Neural cell (in vitro differentiated cells): Measurements from ENCODE around the gene ZNF24. TPM values are rescaled to one million over a fixed set of nuclear protein-coding genes. Genes with fewer than 3 reads are reported as not detected.

Experiments used
- H2AFZ ChIP-seq: fragments of 200-600, 300-800 bp; sonication (generic), shearing (Covaris generic); 2 replicates; pipeline ENCODE4 v1.6.0; 2014; ENCODE audit warnings: low read depth, mild to moderate bottlenecking, antibody characterized with exemption, low read length, moderate library complexity
- H3F3A ChIP-seq: fragments of 200-600 bp; shearing (Covaris generic); 2 replicates; pipeline ENCODE4 v1.6.1; 2016; ENCODE audit warnings: mild to moderate bottlenecking, moderate library complexity, mixed read lengths, antibody characterized with exemption, low read length; ENCODE audit not compliant: insufficient read depth, poor library complexity, severe bottlenecking
- H3K27ac ChIP-seq: fragments of 200-600, 300-800 bp; sonication (generic), shearing (Covaris generic); 2 replicates; pipeline ENCODE4 v1.5.1; 2014; ENCODE audit warnings: mild to moderate bottlenecking, low read length, moderate library complexity
- H3K27me3 ChIP-seq: fragments of 300-800, 200-600 bp; sonication (generic), shearing (Covaris generic); 2 replicates; pipeline ENCODE4 v1.6.0; 2014; ENCODE audit warnings: mild to moderate bottlenecking, low read depth, low read length, moderate library complexity; ENCODE audit not compliant: insufficient read depth
- H3K36me3 ChIP-seq: fragments of 300-800, 200-600 bp; sonication (generic), shearing (Covaris generic); 2 replicates; pipeline ENCODE4 v1.5.1; 2014; ENCODE audit warnings: mild to moderate bottlenecking, antibody characterized with exemption, low read length, moderate library complexity; ENCODE audit not compliant: insufficient read depth
- H3K4me2 ChIP-seq: fragments of 300-800, 200-600 bp; sonication (generic), shearing (Covaris generic); 2 replicates; pipeline ENCODE4 v1.6.0; 2014; ENCODE audit warnings: mild to moderate bottlenecking, low read length
- H3K4me3 ChIP-seq: fragments of 300-800, 200-600 bp; sonication (generic), shearing (Covaris generic); 2 replicates; pipeline ENCODE4 v1.5.1; 2014; ENCODE audit warnings: mild to moderate bottlenecking, low read length, moderate library complexity
- H3K79me2 ChIP-seq: fragments of 200-600 bp; shearing (Covaris generic); replicated peaks from 2 replicates; pipeline ENCODE4 v1.6.0; 2014; ENCODE audit warnings: mild to moderate bottlenecking, low read length, moderate library complexity; ENCODE audit not compliant: insufficient read depth
- H3K9ac ChIP-seq: fragments of 300-800, 200-600 bp; sonication (generic), shearing (Covaris generic); 2 replicates; pipeline ENCODE4 v1.6.1; 2016; ENCODE audit warnings: mild to moderate bottlenecking, low read length, mixed read lengths
- H3K9me2 ChIP-seq: fragments of 200-600 bp; shearing (Covaris generic); 2 replicates; pipeline ENCODE4 v1.6.1; 2016; ENCODE audit warnings: mild to moderate bottlenecking, low read length, mixed read lengths; ENCODE audit not compliant: insufficient read depth
- H3K9me3 ChIP-seq: fragments of 200-600, 300-800 bp; sonication (generic), shearing (Covaris generic); 2 replicates; pipeline ENCODE4 v1.6.1; 2016; ENCODE audit warnings: mild to moderate bottlenecking, mixed run types, low read length, moderate library complexity, mixed read lengths
- H4K20me1 ChIP-seq: fragments of 200-600 bp; shearing (Covaris generic); 2 replicates; pipeline ENCODE4 v1.6.1; 2016; ENCODE audit warnings: mild to moderate bottlenecking, mixed run types; ENCODE audit not compliant: insufficient read depth
- CTCF ChIP-seq: fragments of 450-650 bp; IDR thresholded peaks from 2 replicates; pipeline ENCODE4 v1.5.1; 2014; ENCODE audit warnings: antibody characterized with exemption, mild to moderate bottlenecking, moderate library complexity; ENCODE audit not compliant: poor library complexity, severe bottlenecking
- EP300 ChIP-seq: fragments of 450-650 bp; conservative IDR thresholded peaks from 2 replicates; pipeline ENCODE4 v1.6.1; 2014; ENCODE audit warnings: antibody characterized with exemption, mild to moderate bottlenecking, moderate library complexity; ENCODE audit not compliant: poor library complexity, severe bottlenecking
- EZH2 ChIP-seq: fragments of 200-600, 300-800 bp; shearing (Covaris generic), sonication (generic); IDR thresholded peaks from 2 replicates; pipeline ENCODE4 v1.6.1; 2014; ENCODE audit warnings: antibody characterized with exemption, low read length, borderline replicate concordance, mild to moderate bottlenecking; ENCODE audit not compliant: insufficient read depth, poor library complexity, severe bottlenecking
- MXI1 ChIP-seq: fragments of 450-650 bp; conservative IDR thresholded peaks from 2 replicates; pipeline ENCODE4 v1.6.1; 2014; ENCODE audit warnings: antibody characterized with exemption, mild to moderate bottlenecking; ENCODE audit not compliant: poor library complexity, severe bottlenecking
- POLR2AphosphoS5 ChIP-seq: IDR thresholded peaks from 2 replicates; pipeline ENCODE4 v1.6.1; 2012
- RAD21 ChIP-seq: fragments of 450-650 bp; conservative IDR thresholded peaks from 2 replicates; pipeline ENCODE4 v1.6.1; 2014; ENCODE audit warnings: antibody characterized with exemption, mild to moderate bottlenecking, moderate library complexity
- SMC3 ChIP-seq: fragments of 450-650 bp; conservative IDR thresholded peaks from 2 replicates; pipeline ENCODE4 v1.6.1; 2014; ENCODE audit warnings: antibody characterized with exemption, mild to moderate bottlenecking, moderate library complexity; ENCODE audit not compliant: poor library complexity
- TAF1 ChIP-seq: IDR thresholded peaks from 2 replicates; pipeline ENCODE4 v1.6.1; 2012; ENCODE audit warnings: low read depth
- polyA plus RNA-seq: library from polyadenylated mRNA; depleted of rRNA; stranded (reverse); fragments of >200 nt; gene quantifications from 2 replicates; pipeline ENCODE4 v1.2.3, GENCODE V29; 2014
- TF ChIP-seq, protein P1 (sequence below): IDR thresholded peaks from 2 replicates; pipeline ENCODE4 v1.6.1; 2012; ENCODE audit warnings: borderline replicate concordance

The ZNF24 gene
- polyA plus RNA-seq, 1 donor from 2014 or later: 46.3 TPM

- no peak overlapping the region for H3K9ac ChIP-seq
- no peaks in the 10 kb centered on the region for H3K27me3 ChIP-seq
- no peak overlapping the region for H3K27ac ChIP-seq
- no peak overlapping the region for H3K4me2 ChIP-seq
- no peak overlapping the region for H2AFZ ChIP-seq
- no peaks in the 10 kb centered on the region for H4K20me1 ChIP-seq
- TF ChIP-seq RAD21 (no peak), EP300 (no peak), CTCF (no peak), MXI1 (no peak), EZH2 (no peak), POLR2AphosphoS5 (no peak), TAF1 (no peak), SMC3 (no peak)
- TF ChIP-seq, protein P1, sequence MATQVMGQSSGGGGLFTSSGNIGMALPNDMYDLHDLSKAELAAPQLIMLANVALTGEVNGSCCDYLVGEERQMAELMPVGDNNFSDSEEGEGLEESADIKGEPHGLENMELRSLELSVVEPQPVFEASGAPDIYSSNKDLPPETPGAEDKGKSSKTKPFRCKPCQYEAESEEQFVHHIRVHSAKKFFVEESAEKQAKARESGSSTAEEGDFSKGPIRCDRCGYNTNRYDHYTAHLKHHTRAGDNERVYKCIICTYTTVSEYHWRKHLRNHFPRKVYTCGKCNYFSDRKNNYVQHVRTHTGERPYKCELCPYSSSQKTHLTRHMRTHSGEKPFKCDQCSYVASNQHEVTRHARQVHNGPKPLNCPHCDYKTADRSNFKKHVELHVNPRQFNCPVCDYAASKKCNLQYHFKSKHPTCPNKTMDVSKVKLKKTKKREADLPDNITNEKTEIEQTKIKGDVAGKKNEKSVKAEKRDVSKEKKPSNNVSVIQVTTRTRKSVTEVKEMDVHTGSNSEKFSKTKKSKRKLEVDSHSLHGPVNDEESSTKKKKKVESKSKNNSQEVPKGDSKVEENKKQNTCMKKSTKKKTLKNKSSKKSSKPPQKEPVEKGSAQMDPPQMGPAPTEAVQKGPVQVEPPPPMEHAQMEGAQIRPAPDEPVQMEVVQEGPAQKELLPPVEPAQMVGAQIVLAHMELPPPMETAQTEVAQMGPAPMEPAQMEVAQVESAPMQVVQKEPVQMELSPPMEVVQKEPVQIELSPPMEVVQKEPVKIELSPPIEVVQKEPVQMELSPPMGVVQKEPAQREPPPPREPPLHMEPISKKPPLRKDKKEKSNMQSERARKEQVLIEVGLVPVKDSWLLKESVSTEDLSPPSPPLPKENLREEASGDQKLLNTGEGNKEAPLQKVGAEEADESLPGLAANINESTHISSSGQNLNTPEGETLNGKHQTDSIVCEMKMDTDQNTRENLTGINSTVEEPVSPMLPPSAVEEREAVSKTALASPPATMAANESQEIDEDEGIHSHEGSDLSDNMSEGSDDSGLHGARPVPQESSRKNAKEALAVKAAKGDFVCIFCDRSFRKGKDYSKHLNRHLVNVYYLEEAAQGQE: no peak
- no peak overlapping the region for H3K4me3 ChIP-seq
- no peaks in the 10 kb centered on the region for H3F3A ChIP-seq
- H3K9me2 ChIP-seq: no peaks in the 10 kb centered on the region
- no peaks in the 10 kb centered on the region for H3K36me3 ChIP-seq
- H3K79me2 ChIP-seq: no peaks in the 10 kb centered on the region
- H3K9me3 ChIP-seq: no peaks in the 10 kb centered on the region
Measured at GRCh38 chr18:35371412-35372195, 27.4 kb upstream of the ZNF24 start.

- Histone ChIP-seq H3K9me3 (no peaks in the 10 kb centered on the region), H4K20me1 (no peaks in the 10 kb centered on the region), H3K9me2 (no peaks in the 10 kb centered on the region), H3K4me3 (no peak overlapping the region), H3K4me2 (no peak overlapping the region), H3K27me3 (no peaks in the 10 kb centered on the region), H3F3A (no peaks in the 10 kb centered on the region), H2AFZ (no peak overlapping the region), H3K9ac (no peak overlapping the region), H3K27ac (no peak overlapping the region), H3K79me2 (no peaks in the 10 kb centered on the region), H3K36me3 (no peaks in the 10 kb centered on the region)
- TF ChIP-seq EP300 (no peak), CTCF (no peak), RAD21 (no peak), MXI1 (no peak), TAF1 (no peak), EZH2 (no peak), SMC3 (no peak), POLR2AphosphoS5 (no peak)
- TF ChIP-seq, protein P1: no peak
Measured at GRCh38 chr18:35369126-35369525, 24.9 kb upstream of the ZNF24 start.
